ENCODE measurements around the gene ACP2.

DNA sequence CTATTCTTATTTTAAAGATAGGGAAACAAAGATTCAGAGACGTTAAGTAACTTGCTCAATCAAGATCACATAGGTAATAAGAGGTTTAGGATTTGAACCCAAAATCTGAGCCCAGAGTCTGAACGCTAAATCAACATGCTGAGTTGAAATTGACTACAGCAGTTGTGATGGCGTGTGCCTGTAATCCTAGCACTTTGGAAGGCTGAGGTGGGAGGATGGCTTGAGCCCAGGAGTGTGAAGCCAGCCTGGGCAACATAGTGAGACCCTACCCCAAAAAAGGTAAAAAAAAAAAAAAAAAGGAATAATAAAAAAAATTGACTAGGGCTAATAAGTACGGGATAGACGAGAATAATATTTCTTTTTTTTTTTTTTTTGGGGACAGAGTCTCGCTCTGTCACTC lies 7.8 kb upstream of the ACP2 start:
- TF ChIP-seq, protein P1, sequence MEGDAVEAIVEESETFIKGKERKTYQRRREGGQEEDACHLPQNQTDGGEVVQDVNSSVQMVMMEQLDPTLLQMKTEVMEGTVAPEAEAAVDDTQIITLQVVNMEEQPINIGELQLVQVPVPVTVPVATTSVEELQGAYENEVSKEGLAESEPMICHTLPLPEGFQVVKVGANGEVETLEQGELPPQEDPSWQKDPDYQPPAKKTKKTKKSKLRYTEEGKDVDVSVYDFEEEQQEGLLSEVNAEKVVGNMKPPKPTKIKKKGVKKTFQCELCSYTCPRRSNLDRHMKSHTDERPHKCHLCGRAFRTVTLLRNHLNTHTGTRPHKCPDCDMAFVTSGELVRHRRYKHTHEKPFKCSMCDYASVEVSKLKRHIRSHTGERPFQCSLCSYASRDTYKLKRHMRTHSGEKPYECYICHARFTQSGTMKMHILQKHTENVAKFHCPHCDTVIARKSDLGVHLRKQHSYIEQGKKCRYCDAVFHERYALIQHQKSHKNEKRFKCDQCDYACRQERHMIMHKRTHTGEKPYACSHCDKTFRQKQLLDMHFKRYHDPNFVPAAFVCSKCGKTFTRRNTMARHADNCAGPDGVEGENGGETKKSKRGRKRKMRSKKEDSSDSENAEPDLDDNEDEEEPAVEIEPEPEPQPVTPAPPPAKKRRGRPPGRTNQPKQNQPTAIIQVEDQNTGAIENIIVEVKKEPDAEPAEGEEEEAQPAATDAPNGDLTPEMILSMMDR (IDR thresholded peaks at IDR 0.05): no peak
- no peak for TF ChIP-seq POLR2A (IDR thresholded peaks at IDR 0.05)
